H1 (cell line): Measurements from ENCODE around the gene DCUN1D2. TPM values are rescaled to one million over a fixed set of nuclear protein-coding genes. Genes with fewer than 3 reads are reported as not detected.

ENCODE experiments used
- CTCF ChIA-PET: fragments of 300-600 bp; sonication (Branson Sonifier 250); formaldehyde crosslinking; loops from one replicate; lab custom pipeline; 2021; ENCODE audit not compliant: partially characterized antibody; lab: Charles Lee
- POLR2A ChIA-PET: fragments of 300-600 bp; sonication (Branson Sonifier 250); formaldehyde crosslinking; loops from one replicate; lab custom pipeline; 2021; ENCODE audit warnings: inconsistent platforms; ENCODE audit not compliant: partially characterized antibody; lab: Charles Lee
- DNase-seq, 2 experiments: peaks; one replicate each; pipeline versions ENCODE4 v3.0.0 to v3.0.0-alpha.2; 2010 to 2022; ENCODE audit warnings: low spot score in 2 of 2, low read depth in 1 of 2, mixed read lengths in 1 of 2
- FAIRE-seq: peaks from 2 replicates; lab custom pipeline; 2011; peaks lifted over from hg19 to GRCh38; lab: Jason Lieb, UNC
- H2AFZ ChIP-seq: 2 replicates; pipeline ENCODE4 v1.8.1; 2012; ENCODE audit warnings: low read length, inconsistent platforms
- H2AK5ac ChIP-seq: 2 replicates; pipeline ENCODE4 v1.6.1; 2013; ENCODE audit warnings: low read depth, low read length
- H2BK120ac ChIP-seq: replicated peaks from 2 replicates; pipeline ENCODE3; 2013; ENCODE audit warnings: low read depth, low read length, inconsistent platforms
- H2BK12ac ChIP-seq: 2 replicates; pipeline ENCODE4 v1.6.1; 2013; ENCODE audit warnings: low read depth, low read length
- H2BK15ac ChIP-seq: 2 replicates; pipeline ENCODE4 v1.6.1; 2013; ENCODE audit warnings: low read length
- H2BK20ac ChIP-seq: 2 replicates; pipeline ENCODE4 v1.6.1; 2013; ENCODE audit warnings: low read length
- H2BK5ac ChIP-seq: 2 replicates; pipeline ENCODE4 v1.6.1; 2013; ENCODE audit warnings: low read depth, low read length
- H3K14ac ChIP-seq: 2 replicates; pipeline ENCODE4 v1.6.1; 2013; ENCODE audit warnings: inconsistent platforms; ENCODE audit not compliant: insufficient read length
- H3K18ac ChIP-seq: 2 replicates; pipeline ENCODE4 v1.6.1; 2013; ENCODE audit warnings: low read length; ENCODE audit errors: extremely low read depth
- H3K23ac ChIP-seq: 2 replicates; pipeline ENCODE4 v1.6.1; 2013; ENCODE audit warnings: inconsistent platforms; ENCODE audit not compliant: insufficient read length
- H3K23me2 ChIP-seq: 2 replicates; pipeline ENCODE4 v1.6.1; 2013; ENCODE audit warnings: low read depth, low read length
- H3K27ac ChIP-seq: 2 replicates; pipeline ENCODE4 v1.6.1; 2011; ENCODE audit warnings: low read depth, low read length, inconsistent platforms
- H3K27me3 ChIP-seq, 4 experiments: replicated peaks in 1 of 4; 1 replicate in 1 of 4; 2 replicates in 3 of 4; pipeline versions ENCODE4 v1.6.1 to v1.8.1; 2011 to 2013; ENCODE audit warnings: low read length in 3 of 4, mild to moderate bottlenecking in 3 of 4, inconsistent platforms in 2 of 4, mixed read lengths in 2 of 4, moderate library complexity in 1 of 4; ENCODE audit not compliant: control insufficient read depth in 3 of 4, insufficient read depth in 3 of 4; ENCODE audit errors: extremely low read depth in 1 of 4
- H3K36me3 ChIP-seq, 4 experiments: 2 replicates each; pipeline versions ENCODE4 v1.6.1 to v1.8.1; 2011 to 2013; ENCODE audit warnings: mild to moderate bottlenecking in 4 of 4, low read length in 3 of 4, moderate library complexity in 2 of 4, control low read depth in 1 of 4, inconsistent platforms in 1 of 4; ENCODE audit not compliant: insufficient read depth in 4 of 4, control insufficient read depth in 2 of 4
- H3K4ac ChIP-seq: replicated peaks from 2 replicates; pipeline ENCODE3; 2013; ENCODE audit warnings: low read length, low read depth, mixed read lengths, inconsistent platforms; ENCODE audit not compliant: insufficient read length
- H3K4me1 ChIP-seq, 4 experiments: replicated peaks in 1 of 4; 1 replicate in 1 of 4; 2 replicates in 3 of 4; pipeline versions ENCODE4 v1.6.1 to v1.8.1; 2011 to 2013; ENCODE audit warnings: low read length in 3 of 4, inconsistent platforms in 2 of 4, mixed read lengths in 1 of 4; ENCODE audit not compliant: insufficient read depth in 4 of 4, control insufficient read depth in 3 of 4
- H3K4me2 ChIP-seq, 2 experiments: 2 replicates each; pipeline versions ENCODE4 v1.6.1 to v1.8.1; 2011 to 2013; ENCODE audit warnings: low read depth in 2 of 2, low read length in 2 of 2, control low read depth in 1 of 2, inconsistent platforms in 1 of 2, mild to moderate bottlenecking in 1 of 2; ENCODE audit not compliant: insufficient read depth in 1 of 2
- H3K4me3 ChIP-seq, 4 experiments: fragments of 200-600, 300-600 bp in 1 of 4; sonication (generic), shearing (Covaris generic), sonication (Bioruptor Twin) in 1 of 4; 2 replicates each; pipeline versions ENCODE4 v1.5.1 to v1.8.1; 2011 to 2016; ENCODE audit warnings: low read length in 4 of 4, low read depth in 3 of 4, control low read depth in 2 of 4, inconsistent platforms in 2 of 4, mild to moderate bottlenecking in 2 of 4, mixed read lengths in 1 of 4, moderate library complexity in 1 of 4; ENCODE audit not compliant: insufficient read depth in 2 of 4; ENCODE audit errors: extremely low read depth in 1 of 4
- H3K56ac ChIP-seq: replicated peaks from 2 replicates; pipeline ENCODE3; 2013; ENCODE audit warnings: low read depth, mild to moderate bottlenecking, mixed read lengths, low read length, inconsistent platforms; ENCODE audit not compliant: insufficient read length
- H3K79me1 ChIP-seq: 2 replicates; pipeline ENCODE4 v1.6.1; 2013; ENCODE audit warnings: low read depth, low read length, control low read depth
- H3K79me2 ChIP-seq, 2 experiments: 2 replicates each; pipeline versions ENCODE4 v1.6.1 to v1.8.1; 2012 to 2013; ENCODE audit warnings: low read length in 2 of 2, mild to moderate bottlenecking in 2 of 2, inconsistent platforms in 1 of 2; ENCODE audit not compliant: insufficient read depth in 2 of 2, control insufficient read depth in 1 of 2
- H3K9ac ChIP-seq, 4 experiments: replicated peaks in 1 of 4; 1 replicate in 1 of 4; 2 replicates in 3 of 4; pipeline versions ENCODE4 v1.6.1 to v1.8.1; 2011 to 2013; ENCODE audit warnings: low read depth in 3 of 4, low read length in 3 of 4, control low read depth in 2 of 4, mild to moderate bottlenecking in 2 of 4, moderate library complexity in 2 of 4, inconsistent platforms in 1 of 4; ENCODE audit errors: extremely low read depth in 1 of 4
- H3K9me3 ChIP-seq, 2 experiments: 2 replicates each; pipeline versions ENCODE4 v1.6.1 to v1.8.1; 2012 to 2013; ENCODE audit warnings: mild to moderate bottlenecking in 2 of 2, moderate library complexity in 2 of 2, control low read depth in 1 of 2, inconsistent platforms in 1 of 2, low read depth in 1 of 2, low read length in 1 of 2, mixed read lengths in 1 of 2; ENCODE audit not compliant: insufficient read depth in 2 of 2
- H4K20me1 ChIP-seq, 2 experiments: replicated peaks in 1 of 2; 2 replicates each; pipeline versions ENCODE3 to v1.8.1; 2011 to 2013; ENCODE audit warnings: inconsistent platforms in 2 of 2, low read length in 2 of 2, mild to moderate bottlenecking in 1 of 2; ENCODE audit not compliant: insufficient read depth in 2 of 2, control insufficient read depth in 1 of 2
- H4K5ac ChIP-seq: 2 replicates; pipeline ENCODE4 v1.6.1; 2013; ENCODE audit warnings: low read length, low read depth, mixed read lengths, inconsistent platforms; ENCODE audit not compliant: insufficient read length
- H4K8ac ChIP-seq: 2 replicates; pipeline ENCODE4 v1.8.0; 2013; ENCODE audit warnings: mild to moderate bottlenecking, moderate library complexity, low read length, inconsistent platforms; ENCODE audit not compliant: insufficient read depth; ENCODE audit errors: extremely low read depth
- H4K91ac ChIP-seq: replicated peaks from 2 replicates; pipeline ENCODE3; 2013; ENCODE audit warnings: low read length, mixed read lengths, inconsistent platforms; ENCODE audit not compliant: insufficient read length
- EP300 ChIP-seq, 2 experiments: IDR thresholded peaks; 1 replicate in 1 of 2; 2 replicates in 1 of 2; pipeline ENCODE4 v1.6.1; 2011 to 2012; ENCODE audit warnings: low read depth in 2 of 2, low read length in 2 of 2, mild to moderate bottlenecking in 2 of 2, borderline replicate concordance in 1 of 2, inconsistent platforms in 1 of 2, moderate library complexity in 1 of 2
- MAFK ChIP-seq: IDR thresholded peaks from 2 replicates; pipeline ENCODE4 v1.6.1; 2012; ENCODE audit warnings: low read depth, mild to moderate bottlenecking, improper control_type of control experiment, low read length
- WGBS, 2 experiments: shearing (Covaris generic) in 1 of 2; methylation state at CpG; one replicate each; pipeline versions ENCODE4 v1.1.6 to v1.1.7; 2013 to 2015; ENCODE audit warnings: low lambda C conversion rate in 2 of 2, mixed read lengths in 2 of 2, inconsistent platforms in 1 of 2, low coverage in 1 of 2, missing lambda C conversion rate in 1 of 2; ENCODE audit not compliant: insufficient replicate concordance in 2 of 2, insufficient coverage in 1 of 2, insufficient read length in 1 of 2; ENCODE audit errors: extremely low coverage in 1 of 2, missing lambda C conversion rate in 1 of 2; 5-methylcytosine and 5-hydroxymethylcytosine counted together
- polyA plus RNA-seq, 7 experiments: library from polyadenylated mRNA; depleted of rRNA in 3 of 7; stranded (reverse) in 5 of 7; unstranded in 2 of 7; fragments of >200 nt in 5 of 7; fragments of 200-250 nt in 2 of 7; gene quantifications; 1 replicate in 5 of 7; 2 replicates in 1 of 7; 4 replicates in 1 of 7; pipeline versions ENCODE4 v1.2.1 to v1.2.3, GENCODE V29; 2011 to 2013; ENCODE audit warnings: missing spikeins in 2 of 7, mixed read lengths in 2 of 7
- total RNA-seq: library from RNA; stranded (reverse); fragmentation: NEBNext Ultra II Directional; extraction: Animal tissue kit (Norgen Biotek cat#: 25700); gene quantifications from 2 replicates; pipeline ENCODE4 v1.2.1, GENCODE V29; 2021

The DCUN1D2 gene
- total and polyA plus RNA-seq, 2 of the 8 experiments (the other 6 are each of a cell fraction or from before 2014, with no cell fraction given): 19.5 to 35.3 TPM

GRCh38 chr13:113410472-113411201, 79.9 kb downstream of the DCUN1D2 start:
- Histone ChIP-seq H2BK12ac (no peak overlapping the region), H3K4me2 (no peak overlapping the region), H3K4ac (no peak overlapping the region), H2AFZ (no peak overlapping the region), H3K4me3 (no peak overlapping the region), H2BK5ac (no peak overlapping the region), H3K9me3 (no peaks in the 10 kb centered on the region; a peak in 1 of 4 replicates), H4K20me1 (no peaks in the 10 kb centered on the region), H4K5ac (no peak overlapping the region), H2BK20ac (no peak overlapping the region), H3K18ac (no peak overlapping the region), H2BK15ac (no peak overlapping the region), H4K8ac (no peak overlapping the region), H2BK120ac (no peak overlapping the region), H3K36me3 (no peaks in the 10 kb centered on the region), H3K23ac (no peak overlapping the region), H3K14ac (no peak overlapping the region), H3K23me2 (no peaks in the 10 kb centered on the region), H3K4me1 (peaks cover 0 to 7% (median 0%) of the 10 kb centered on the region in 4 experiments; a peak in 2 of 7 replicates), H3K27ac (no peak overlapping the region), H2AK5ac (no peak overlapping the region), H3K27me3 (no peaks in the 10 kb centered on the region), H3K79me2 (no peaks in the 10 kb centered on the region), H3K9ac (no peak overlapping the region), H3K56ac (no peak overlapping the region), H4K91ac (no peak overlapping the region), H3K79me1 (no peaks in the 10 kb centered on the region)
- FAIRE-seq: no peak
- no peak for TF ChIP-seq EP300 (IDR thresholded peaks at IDR 0.05; ENCODE audit: borderline replicate concordance in 1 of 2, low read depth in 2 of 2, low read length in 2 of 2)
- TF ChIP-seq MAFK: no peak
- ChIA-PET CTCF (interaction anchor here (0.9 to 2.6 kb wide), 4 partner anchors 8 to 93 kb away, joined by 3 to 12 read pairs (median 6); no protein-coding TSS in a partner anchor), POLR2A (interaction anchor here (1.1 to 1.6 kb wide), 3 partner anchors 9 to 86 kb away, joined by 3 to 6 read pairs (median 4); no protein-coding TSS in a partner anchor)
- WGBS, 2 experiments: 94% methylated on average over 29 of the region's 34 CpGs; no CpG with 5 or more reads in 1 of the 2 experiments
- no peak for DNase-seq
